Ishikawa (cell line): ENCODE data around the gene PDE5A.

ENCODE experiments used
- FOXM1 ChIP-seq: IDR thresholded peaks from 2 replicates; pipeline ENCODE4 v1.6.1; 2012; ENCODE audit warnings: low read depth, borderline replicate concordance
- TCF12 ChIP-seq: IDR thresholded peaks from 2 replicates; pipeline ENCODE4 v1.6.1; 2012; ENCODE audit warnings: low read depth
- YY1 ChIP-seq: IDR thresholded peaks from 2 replicates; pipeline ENCODE4 v1.6.1; 2012; ENCODE audit warnings: low read depth

- TF ChIP-seq FOXM1: no peak
- TF ChIP-seq YY1: no peak
- TF ChIP-seq TCF12: no peak
Measured at GRCh38 chr4:119626420-119626819, 2.2 kb downstream of the PDE5A start.
